Neural crest cell (in vitro differentiated cells): ENCODE data around the gene EBP. TPM values are rescaled to one million over a fixed set of nuclear protein-coding genes. Genes with fewer than 3 reads are reported as not detected.
A peak's percentile ranks its signal among the peaks of the same experiment; 100 is the strongest.

ENCODE experiments used
- DNase-seq: peaks from one replicate; pipeline ENCODE4 v3.0.0; 2021; ENCODE audit warnings: low read depth, mixed read lengths, low spot score
- H3K27ac Mint-ChIP-seq: one replicate; pipeline ENCODE4 v1.8.0; 2021; ENCODE audit warnings: mild to moderate bottlenecking, mixed read lengths; ENCODE audit not compliant: unreplicated experiment
- H3K27me3 Mint-ChIP-seq: 2 replicates; pipeline ENCODE4 v1.8.0; 2021; ENCODE audit warnings: low read depth, mild to moderate bottlenecking, mixed read lengths
- H3K36me3 Mint-ChIP-seq: 2 replicates; pipeline ENCODE4 v1.8.0; 2021; ENCODE audit warnings: low read depth, mild to moderate bottlenecking, mixed read lengths
- H3K4me1 Mint-ChIP-seq: 2 replicates; pipeline ENCODE4 v1.8.0; 2021; ENCODE audit warnings: mixed read lengths
- H3K4me3 Mint-ChIP-seq: one replicate; pipeline ENCODE4 v1.8.0; 2021; ENCODE audit warnings: mild to moderate bottlenecking, mixed read lengths
- H3K9me3 Mint-ChIP-seq: 2 replicates; pipeline ENCODE4 v1.8.0; 2021; ENCODE audit warnings: mixed read lengths
- total RNA-seq: library from RNA; stranded (reverse); gene quantifications from 2 replicates; pipeline ENCODE4 v1.2.1, GENCODE V29; 2021
- TF ChIP-seq, protein P1 (sequence below): fragments of 200-600 bp; sonication (generic); conservative IDR thresholded peaks from 2 replicates; pipeline ENCODE4 v1.5.0; 2021; ENCODE audit warnings: antibody characterized with exemption, mild to moderate bottlenecking

The EBP gene
- total RNA-seq, 1 donor from 2014 or later = 168 TPM

DNA sequence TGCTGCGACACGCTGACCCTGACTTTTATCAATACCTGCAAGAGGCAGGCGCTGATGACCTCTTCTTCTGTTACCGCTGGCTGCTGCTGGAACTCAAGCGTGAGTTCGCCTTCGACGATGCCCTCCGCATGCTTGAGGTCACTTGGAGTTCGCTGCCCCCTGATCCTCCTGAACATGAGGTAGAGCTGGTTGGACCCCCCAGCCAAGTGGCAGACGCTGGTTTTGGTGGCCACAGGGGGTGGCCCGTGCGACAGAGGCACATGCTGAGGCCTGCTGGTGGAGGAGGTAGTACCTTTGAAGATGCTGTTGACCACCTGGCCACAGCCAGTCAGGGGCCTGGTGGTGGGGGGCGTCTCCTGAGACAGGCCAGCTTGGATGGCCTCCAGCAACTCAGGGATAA lies 38.4 kb downstream of the EBP start:
- no peaks in the 10 kb centered on the region for H3K27me3 Mint-ChIP-seq
- TF ChIP-seq, protein P1, sequence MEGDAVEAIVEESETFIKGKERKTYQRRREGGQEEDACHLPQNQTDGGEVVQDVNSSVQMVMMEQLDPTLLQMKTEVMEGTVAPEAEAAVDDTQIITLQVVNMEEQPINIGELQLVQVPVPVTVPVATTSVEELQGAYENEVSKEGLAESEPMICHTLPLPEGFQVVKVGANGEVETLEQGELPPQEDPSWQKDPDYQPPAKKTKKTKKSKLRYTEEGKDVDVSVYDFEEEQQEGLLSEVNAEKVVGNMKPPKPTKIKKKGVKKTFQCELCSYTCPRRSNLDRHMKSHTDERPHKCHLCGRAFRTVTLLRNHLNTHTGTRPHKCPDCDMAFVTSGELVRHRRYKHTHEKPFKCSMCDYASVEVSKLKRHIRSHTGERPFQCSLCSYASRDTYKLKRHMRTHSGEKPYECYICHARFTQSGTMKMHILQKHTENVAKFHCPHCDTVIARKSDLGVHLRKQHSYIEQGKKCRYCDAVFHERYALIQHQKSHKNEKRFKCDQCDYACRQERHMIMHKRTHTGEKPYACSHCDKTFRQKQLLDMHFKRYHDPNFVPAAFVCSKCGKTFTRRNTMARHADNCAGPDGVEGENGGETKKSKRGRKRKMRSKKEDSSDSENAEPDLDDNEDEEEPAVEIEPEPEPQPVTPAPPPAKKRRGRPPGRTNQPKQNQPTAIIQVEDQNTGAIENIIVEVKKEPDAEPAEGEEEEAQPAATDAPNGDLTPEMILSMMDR = no peak
- no peaks in the 10 kb centered on the region for H3K9me3 Mint-ChIP-seq
- no peak for DNase-seq
- H3K36me3 Mint-ChIP-seq = peaks cover 3% of the 10 kb centered on the region
- no peak overlapping the region for H3K4me3 Mint-ChIP-seq
- H3K27ac Mint-ChIP-seq = no peak overlapping the region
- no peaks in the 10 kb centered on the region for H3K4me1 Mint-ChIP-seq

DNA sequence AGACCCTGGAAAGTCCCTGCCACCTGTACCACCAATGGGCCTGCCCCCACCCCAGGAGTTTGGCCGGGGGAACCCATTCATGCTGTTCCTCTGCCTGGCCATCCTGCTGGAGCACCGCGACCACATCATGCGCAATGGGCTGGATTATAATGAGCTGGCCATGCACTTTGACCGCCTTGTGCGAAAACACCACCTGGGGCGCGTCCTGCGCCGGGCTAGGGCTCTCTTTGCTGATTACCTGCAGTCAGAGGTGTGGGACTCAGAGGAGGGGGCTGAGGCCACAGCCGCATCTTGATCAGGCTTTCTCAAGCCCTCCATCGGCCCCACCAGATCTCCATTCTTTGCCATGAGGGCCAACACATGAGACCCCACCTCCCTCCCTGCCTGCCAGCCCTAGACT lies 39.1 kb downstream of the EBP start:
- TF ChIP-seq, protein P1 = no peak
- peaks cover 3% of the 10 kb centered on the region for H3K36me3 Mint-ChIP-seq
- no peak overlapping the region for H3K4me3 Mint-ChIP-seq
- H3K27ac Mint-ChIP-seq = no peak overlapping the region
- no peaks in the 10 kb centered on the region for H3K4me1 Mint-ChIP-seq
- H3K27me3 Mint-ChIP-seq = no peaks in the 10 kb centered on the region
- H3K9me3 Mint-ChIP-seq = no peaks in the 10 kb centered on the region
- DNase-seq = no peak

DNA sequence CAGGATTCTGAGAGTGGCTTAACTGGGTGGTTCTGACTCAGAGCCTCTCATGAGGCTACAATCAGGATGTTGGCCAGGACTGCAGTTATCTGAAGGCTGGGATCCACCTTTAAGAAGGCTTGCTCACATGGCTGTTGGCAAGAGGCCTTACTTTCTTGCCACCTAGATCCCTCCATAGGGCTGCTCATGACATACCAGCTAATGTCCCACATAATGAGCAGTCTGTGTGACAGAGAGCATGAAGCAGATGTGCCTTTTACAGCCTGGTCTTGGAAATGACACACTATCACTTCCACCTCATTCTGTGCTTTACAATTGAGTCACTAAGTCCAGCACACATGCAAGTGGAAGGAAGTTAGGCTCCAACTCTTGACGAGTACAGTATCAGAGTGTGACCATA lies 48.4 kb downstream of the EBP start:
- Mint-ChIP-seq H3K4me1 (peaks cover 13% of the 10 kb centered on the region), H3K36me3 (peaks cover 2% of the 10 kb centered on the region), H3K27me3 (no peaks in the 10 kb centered on the region), H3K4me3 (no peak overlapping the region), H3K9me3 (no peaks in the 10 kb centered on the region), H3K27ac (no peak overlapping the region)
- TF ChIP-seq, protein P1 = no peak
- DNase-seq = no peak

DNA sequence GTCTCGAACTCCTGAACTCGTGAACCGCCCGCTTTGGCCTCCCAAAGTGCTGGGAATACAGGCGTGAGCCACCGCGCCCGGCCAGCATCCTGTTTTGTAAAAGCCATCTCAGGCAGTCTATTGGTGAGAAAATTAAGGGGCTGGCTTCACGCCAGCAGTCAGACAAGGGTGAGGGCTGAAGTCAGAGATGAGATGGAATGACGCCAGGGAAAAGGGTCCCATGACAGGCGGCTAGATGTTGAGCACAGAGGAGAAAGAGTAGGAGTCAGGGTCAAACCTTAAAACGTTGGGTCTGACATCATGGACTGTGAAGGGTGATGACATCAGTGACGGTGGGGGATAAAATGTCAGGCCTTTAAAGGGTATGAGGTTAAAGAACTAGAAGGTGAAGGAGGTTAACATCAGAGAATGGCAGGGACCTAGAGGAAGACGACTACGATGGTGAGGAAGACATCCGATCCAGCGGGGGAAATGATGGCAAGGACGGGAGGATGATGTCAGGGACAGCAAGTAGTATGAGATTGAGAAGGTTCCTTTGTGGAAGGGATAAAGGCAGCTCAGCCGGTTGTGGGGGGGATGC lies 52.2 kb downstream of the EBP start:
- Mint-ChIP-seq H3K27me3 (no peaks in the 10 kb centered on the region), H3K4me1 (peaks cover 20% of the 10 kb centered on the region), H3K27ac (peak overlapping the region; percentile 100), H3K9me3 (no peaks in the 10 kb centered on the region), H3K4me3 (peak overlapping the region; percentile 99), H3K36me3 (peaks cover 12% of the 10 kb centered on the region)
- no peak for DNase-seq
- TF ChIP-seq, protein P1 = no peak

DNA sequence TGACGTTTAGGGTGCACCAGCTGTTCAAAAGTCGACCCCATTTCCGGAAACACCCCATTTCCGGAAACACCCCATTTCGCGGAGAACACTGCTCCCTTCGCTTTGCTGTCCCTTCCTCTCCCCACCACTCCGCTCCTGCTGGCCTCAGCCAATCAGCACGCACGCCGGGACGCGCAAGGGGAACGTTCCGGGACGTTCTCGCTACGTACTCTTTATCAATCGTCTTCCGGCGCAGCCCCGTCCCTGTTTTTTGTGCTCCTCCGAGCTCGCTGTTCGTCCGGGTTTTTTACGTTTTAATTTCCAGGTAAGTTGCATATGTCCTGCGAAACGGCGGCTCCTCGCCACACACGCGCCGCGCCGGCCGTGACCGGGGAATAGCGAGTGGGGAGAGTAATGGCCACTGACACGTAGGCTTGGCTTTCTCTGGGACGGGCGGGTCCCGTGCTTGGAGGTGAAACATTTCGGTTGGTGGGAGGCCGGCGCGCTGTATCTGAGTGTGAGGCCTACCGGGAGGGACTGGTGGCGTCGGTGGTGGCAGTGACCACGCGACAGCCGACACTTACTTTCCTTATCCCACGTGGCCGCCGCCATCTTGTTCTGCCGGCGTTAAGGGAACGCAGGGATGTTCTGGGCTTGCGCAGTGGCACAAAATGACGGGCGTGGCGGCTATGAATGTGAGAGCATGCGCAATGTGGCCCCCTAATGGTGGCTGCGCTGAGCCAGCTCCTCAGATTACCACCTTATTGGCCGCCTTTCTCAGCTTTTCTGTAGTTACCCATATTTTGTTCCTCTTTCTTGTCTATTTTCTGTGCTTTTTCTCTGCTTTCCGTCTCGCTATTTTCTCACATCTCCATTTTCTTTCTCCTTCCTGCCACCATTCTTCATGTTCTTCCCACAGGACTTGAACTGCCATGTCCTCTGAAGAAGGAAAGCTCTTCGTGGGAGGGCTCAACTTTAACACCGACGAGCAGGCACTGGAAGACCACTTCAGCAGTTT lies 53.0 kb downstream of the EBP start, which contains the start of gene RBM3:
Gene RBM3, plus strand, starts transcription at position 215 of the 997 bp plus-strand sequence. Its CDS starts 697 bp downstream, at position 912.
- TF ChIP-seq, protein P1 = peak; percentile 53
- H3K27me3 Mint-ChIP-seq = no peaks in the 10 kb centered on the region
- H3K9me3 Mint-ChIP-seq = no peaks in the 10 kb centered on the region
- H3K27ac Mint-ChIP-seq = peak within 1 kb of the TSS; percentile 100
- peaks cover 20% of the 10 kb centered on the region for H3K4me1 Mint-ChIP-seq
- peak; percentile 67 for DNase-seq
- peak within 1 kb of the TSS; percentile 99 for H3K4me3 Mint-ChIP-seq
- H3K36me3 Mint-ChIP-seq = peaks cover 16% of the 10 kb centered on the region
